HUES64 (cell line): ENCODE measurements around the gene SLC39A1.

Experiments used
- H3K27ac ChIP-seq: 2 replicates; pipeline ENCODE4 v1.7.0; 2013; ENCODE audit warnings: low read depth, low read length, inconsistent platforms
- H3K27me3 ChIP-seq: 2 replicates; pipeline ENCODE4 v1.6.1; 2013; ENCODE audit warnings: mild to moderate bottlenecking, low read length; ENCODE audit not compliant: insufficient read depth
- H3K36me3 ChIP-seq: 2 replicates; pipeline ENCODE4 v1.6.1; 2013; ENCODE audit warnings: mild to moderate bottlenecking, low read length; ENCODE audit not compliant: insufficient read depth
- H3K4me1 ChIP-seq: 2 replicates; pipeline ENCODE4 v1.6.1; 2013; ENCODE audit warnings: mild to moderate bottlenecking, low read length, moderate library complexity; ENCODE audit not compliant: insufficient read depth
- H3K4me3 ChIP-seq: 2 replicates; pipeline ENCODE4 v1.5.1; 2013; ENCODE audit warnings: mild to moderate bottlenecking, low read length, moderate library complexity
- H3K9ac ChIP-seq: 2 replicates; pipeline ENCODE4 v1.6.1; 2013; ENCODE audit warnings: mild to moderate bottlenecking, low read depth, low read length
- H3K9me3 ChIP-seq: 2 replicates; pipeline ENCODE4 v1.6.1; 2013; ENCODE audit warnings: low read depth, low read length; ENCODE audit not compliant: insufficient read depth
- WGBS: fragments of 150-250, 120-280 bp; methylation state at CpG from one replicate; pipeline ENCODE4 v1.1.7; 2013; ENCODE audit warnings: missing lambda C conversion rate; 5-methylcytosine and 5-hydroxymethylcytosine counted together

The SLC39A1 gene

DNA sequence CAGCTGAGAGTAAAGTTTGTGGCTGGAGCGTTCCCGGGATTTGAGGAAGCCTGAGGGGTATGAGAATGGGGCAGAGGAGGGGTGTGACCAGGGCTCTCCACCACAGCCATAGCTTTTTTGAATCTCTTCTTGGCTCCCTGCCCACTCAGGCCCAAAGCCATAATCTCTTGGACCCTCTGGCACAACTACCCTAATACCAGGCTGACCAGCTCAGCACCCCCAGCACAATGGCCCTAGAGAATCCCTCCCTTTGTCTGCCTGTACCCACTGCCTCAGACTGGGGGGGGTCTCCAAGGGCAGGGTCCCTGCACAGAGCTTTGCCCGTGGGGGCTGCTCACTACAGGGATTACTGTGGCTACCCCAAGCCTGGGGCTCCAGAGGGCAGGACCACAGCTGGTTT, 24.3 kb downstream of the SLC39A1 start:
- H3K9ac ChIP-seq, result no peak overlapping the region
- H3K27me3 ChIP-seq, result no peaks in the 10 kb centered on the region
- H3K9me3 ChIP-seq, result no peaks in the 10 kb centered on the region
- no peak overlapping the region for H3K27ac ChIP-seq
- H3K36me3 ChIP-seq, result peaks cover 77% of the 10 kb centered on the region
- no peaks in the 10 kb centered on the region for H3K4me1 ChIP-seq
- WGBS, result 95% methylated on average over 3 of the region's 3 CpGs
- H3K4me3 ChIP-seq, result no peak overlapping the region

DNA sequence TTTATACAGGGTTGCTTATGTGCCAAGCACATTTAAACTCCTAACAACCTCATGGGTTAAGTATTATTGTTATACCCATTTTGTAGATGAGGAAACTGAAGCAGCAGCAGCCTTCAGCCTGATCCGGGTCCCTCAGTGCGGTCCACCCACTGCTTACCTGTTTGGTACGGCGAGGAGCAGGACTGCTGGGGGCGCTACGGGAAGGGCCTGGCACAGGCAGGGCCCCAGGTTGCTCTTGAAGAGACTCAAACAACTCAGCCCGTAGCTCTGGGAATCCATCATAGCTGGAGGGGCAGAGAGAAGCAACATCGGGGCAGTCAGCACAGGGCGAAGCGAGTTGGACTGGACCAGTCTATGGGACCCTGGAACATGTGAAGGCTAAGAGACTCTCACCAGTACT, 26.0 kb downstream of the SLC39A1 start:
- Histone ChIP-seq H3K36me3 (peaks cover 83% of the 10 kb centered on the region), H3K9ac (no peak overlapping the region), H3K9me3 (no peaks in the 10 kb centered on the region), H3K4me1 (no peaks in the 10 kb centered on the region), H3K4me3 (no peak overlapping the region), H3K27me3 (no peaks in the 10 kb centered on the region), H3K27ac (no peak overlapping the region)
- 95% methylated on average over 10 of the region's 10 CpGs for WGBS

DNA sequence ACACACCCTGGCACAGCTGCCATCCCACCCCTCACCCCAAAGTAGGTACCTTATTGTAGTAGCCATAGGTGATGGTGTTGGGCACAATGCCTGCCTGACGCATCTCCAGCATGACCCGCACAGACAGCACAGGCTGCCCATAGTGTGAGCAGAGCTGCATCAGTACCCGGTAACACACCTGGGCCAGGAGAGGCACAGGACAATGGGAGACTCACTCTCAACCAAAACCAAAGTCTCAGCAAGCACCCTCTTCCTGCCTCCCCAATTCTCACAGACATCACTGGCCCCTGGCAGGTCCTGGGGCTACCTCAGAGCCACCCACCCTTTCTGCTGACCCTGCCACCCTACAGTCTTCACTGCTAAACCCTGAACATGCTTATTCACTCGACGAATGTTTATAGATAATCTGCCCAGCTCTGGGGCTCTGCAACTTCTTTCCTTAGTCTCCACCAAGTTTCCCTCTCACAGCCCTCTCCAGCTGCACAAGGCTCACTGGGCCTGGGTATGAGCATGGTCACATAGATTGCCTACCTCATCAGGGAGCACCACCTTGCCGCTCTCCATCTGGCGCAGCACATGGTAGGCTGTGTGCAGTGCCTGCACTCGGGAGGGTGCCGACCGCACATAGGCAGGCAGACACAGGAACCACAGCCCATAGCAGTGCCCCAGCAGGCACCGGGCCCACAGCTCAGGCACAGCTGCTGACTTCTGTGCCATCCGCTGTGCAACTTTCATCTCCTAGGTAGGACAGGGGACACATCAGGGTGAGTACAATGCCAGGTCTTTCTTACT, 27.1 kb downstream of the SLC39A1 start:
- peaks cover 84% of the 10 kb centered on the region for H3K36me3 ChIP-seq

DNA sequence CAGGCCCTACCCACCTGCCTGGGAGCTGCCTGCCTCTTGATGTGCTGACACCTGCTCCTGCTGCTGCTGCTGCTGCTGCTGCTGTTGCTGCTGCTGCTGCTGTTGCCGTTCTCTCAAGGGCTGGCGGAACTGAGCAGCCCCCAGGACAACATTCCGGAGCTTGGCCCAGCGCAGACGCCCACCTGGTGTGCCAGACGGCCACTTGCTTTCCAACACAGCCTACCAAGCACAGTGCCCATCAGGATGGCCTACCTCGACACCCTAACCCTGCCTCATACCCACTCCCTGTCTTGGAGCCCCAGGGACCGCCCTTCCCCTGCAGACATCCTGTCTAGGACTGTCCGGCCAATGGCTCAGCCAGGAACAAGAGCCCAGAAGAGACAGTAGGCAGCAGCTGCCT, 28.6 kb downstream of the SLC39A1 start:
- no peaks in the 10 kb centered on the region for H3K4me1 ChIP-seq
- H3K4me3 ChIP-seq, result no peak overlapping the region
- 98% methylated on average over 9 of the region's 9 CpGs for WGBS
- H3K9ac ChIP-seq, result no peak overlapping the region
- H3K27me3 ChIP-seq, result no peaks in the 10 kb centered on the region
- no peak overlapping the region for H3K27ac ChIP-seq
- H3K36me3 ChIP-seq, result peaks cover 79% of the 10 kb centered on the region
- no peaks in the 10 kb centered on the region for H3K9me3 ChIP-seq

More for the DNA sequence above, 27.1 kb downstream of the SLC39A1 start:
- no peak overlapping the region for H3K27ac ChIP-seq
- no peak overlapping the region for H3K9ac ChIP-seq
- no peak overlapping the region for H3K4me3 ChIP-seq
- 97% methylated on average over 12 of the region's 12 CpGs for WGBS
- H3K4me1 ChIP-seq, result no peaks in the 10 kb centered on the region
- H3K9me3 ChIP-seq, result no peaks in the 10 kb centered on the region
- no peaks in the 10 kb centered on the region for H3K27me3 ChIP-seq

DNA sequence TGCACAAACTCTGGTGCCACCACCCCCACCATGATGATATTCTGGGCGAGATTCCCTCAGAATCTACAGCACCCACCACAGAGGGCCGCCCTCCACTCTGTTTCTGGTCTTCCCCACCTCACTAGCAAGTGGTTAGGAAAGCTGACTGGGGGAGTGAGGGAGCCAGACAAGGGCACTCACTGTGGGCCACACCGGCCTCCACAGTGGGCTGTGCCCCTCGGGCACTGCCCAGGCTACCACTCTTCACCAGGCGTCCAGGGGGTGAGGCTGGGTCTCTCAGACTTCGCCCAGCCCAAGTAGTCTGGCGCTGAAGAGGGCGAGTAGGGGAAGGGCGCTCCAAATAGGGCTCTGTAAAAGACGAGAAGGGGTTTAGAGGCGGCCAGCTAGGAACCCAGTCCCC, 29.4 kb downstream of the SLC39A1 start:
- Histone ChIP-seq H3K36me3 (peaks cover 73% of the 10 kb centered on the region), H3K9me3 (no peaks in the 10 kb centered on the region), H3K9ac (no peak overlapping the region), H3K4me1 (no peaks in the 10 kb centered on the region), H3K27me3 (no peaks in the 10 kb centered on the region), H3K4me3 (no peak overlapping the region), H3K27ac (no peak overlapping the region)
- WGBS, result 94% methylated on average over 11 of the region's 11 CpGs

DNA sequence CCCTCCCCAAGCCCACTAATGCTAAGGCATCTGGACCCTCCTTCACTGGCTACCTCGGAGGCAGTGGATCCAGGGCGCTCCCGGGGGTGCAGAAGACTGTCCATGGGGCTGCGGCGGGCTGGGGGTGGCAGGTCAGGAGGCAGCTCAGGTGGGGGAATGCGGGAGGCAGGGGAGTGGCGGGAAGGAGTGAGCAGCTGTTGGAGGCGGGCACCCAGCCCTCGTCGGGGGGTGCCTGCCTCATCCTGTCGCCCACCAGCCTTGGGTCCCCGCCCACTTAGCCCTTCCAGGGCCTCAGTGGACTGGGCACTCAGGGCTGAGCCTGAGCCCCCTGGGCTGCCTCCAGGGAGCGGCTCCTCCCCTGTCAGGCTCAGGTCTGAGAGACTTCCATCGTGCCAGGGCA, 29.9 kb downstream of the SLC39A1 start:
- H3K27ac ChIP-seq, result no peak overlapping the region
- H3K27me3 ChIP-seq, result no peaks in the 10 kb centered on the region
- H3K4me3 ChIP-seq, result no peak overlapping the region
- no peaks in the 10 kb centered on the region for H3K4me1 ChIP-seq
- H3K9ac ChIP-seq, result no peak overlapping the region
- peaks cover 69% of the 10 kb centered on the region for H3K36me3 ChIP-seq
- 96% methylated on average over 14 of the region's 14 CpGs for WGBS
- H3K9me3 ChIP-seq, result no peaks in the 10 kb centered on the region

DNA sequence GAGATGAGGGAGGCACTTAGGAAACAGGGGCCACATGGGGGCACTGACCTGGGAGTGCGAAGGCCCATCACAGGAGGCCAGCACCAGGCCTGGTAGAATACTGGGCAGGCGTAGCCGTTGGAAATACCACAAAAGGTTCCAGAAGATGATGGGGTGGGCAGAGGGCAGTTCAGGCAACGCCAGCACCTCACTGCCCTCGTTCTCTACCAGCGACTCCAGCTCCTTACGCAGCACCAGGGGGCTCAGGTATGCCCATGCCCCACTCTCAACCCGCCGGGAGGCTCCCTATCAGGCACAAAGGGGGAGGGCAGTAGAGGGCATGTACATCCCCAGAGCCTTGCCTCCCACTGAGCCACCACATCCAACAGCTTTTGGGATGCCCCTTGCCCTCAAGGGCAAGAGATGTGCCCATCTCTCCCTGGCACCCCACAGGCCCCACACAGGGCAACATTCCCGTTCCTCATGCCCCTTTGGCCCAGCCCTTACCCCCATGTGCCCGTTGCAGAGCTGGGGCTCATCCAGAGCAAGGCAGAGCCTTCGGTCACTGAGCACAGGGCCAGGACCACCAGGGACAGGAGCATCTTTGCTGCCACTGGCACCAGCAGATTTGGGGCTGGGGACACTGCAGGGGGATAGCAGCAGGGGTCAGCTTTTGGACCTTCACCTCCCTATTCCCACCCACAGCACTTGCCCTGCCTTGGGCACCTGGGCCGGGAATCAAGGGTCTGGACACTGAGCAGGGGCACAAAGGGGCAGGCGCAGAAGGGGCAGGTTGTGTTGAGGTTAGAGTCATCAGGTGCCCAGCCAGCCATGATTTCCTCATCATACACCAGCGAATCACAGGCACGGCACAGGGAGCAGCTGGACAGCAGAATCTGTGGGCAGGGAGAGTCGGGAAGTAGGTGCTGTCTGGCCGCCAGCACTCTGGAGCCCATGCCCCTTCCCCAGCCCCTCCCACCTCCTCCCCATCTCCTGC, 30.9 kb downstream of the SLC39A1 start:
- peaks cover 65% of the 10 kb centered on the region for H3K36me3 ChIP-seq
- no peaks in the 10 kb centered on the region for H3K4me1 ChIP-seq
- H3K9me3 ChIP-seq, result no peaks in the 10 kb centered on the region
- 95% methylated on average over 18 of the region's 18 CpGs for WGBS
- no peak overlapping the region for H3K9ac ChIP-seq
- no peak overlapping the region for H3K27ac ChIP-seq
- no peak overlapping the region for H3K4me3 ChIP-seq
- no peaks in the 10 kb centered on the region for H3K27me3 ChIP-seq

DNA sequence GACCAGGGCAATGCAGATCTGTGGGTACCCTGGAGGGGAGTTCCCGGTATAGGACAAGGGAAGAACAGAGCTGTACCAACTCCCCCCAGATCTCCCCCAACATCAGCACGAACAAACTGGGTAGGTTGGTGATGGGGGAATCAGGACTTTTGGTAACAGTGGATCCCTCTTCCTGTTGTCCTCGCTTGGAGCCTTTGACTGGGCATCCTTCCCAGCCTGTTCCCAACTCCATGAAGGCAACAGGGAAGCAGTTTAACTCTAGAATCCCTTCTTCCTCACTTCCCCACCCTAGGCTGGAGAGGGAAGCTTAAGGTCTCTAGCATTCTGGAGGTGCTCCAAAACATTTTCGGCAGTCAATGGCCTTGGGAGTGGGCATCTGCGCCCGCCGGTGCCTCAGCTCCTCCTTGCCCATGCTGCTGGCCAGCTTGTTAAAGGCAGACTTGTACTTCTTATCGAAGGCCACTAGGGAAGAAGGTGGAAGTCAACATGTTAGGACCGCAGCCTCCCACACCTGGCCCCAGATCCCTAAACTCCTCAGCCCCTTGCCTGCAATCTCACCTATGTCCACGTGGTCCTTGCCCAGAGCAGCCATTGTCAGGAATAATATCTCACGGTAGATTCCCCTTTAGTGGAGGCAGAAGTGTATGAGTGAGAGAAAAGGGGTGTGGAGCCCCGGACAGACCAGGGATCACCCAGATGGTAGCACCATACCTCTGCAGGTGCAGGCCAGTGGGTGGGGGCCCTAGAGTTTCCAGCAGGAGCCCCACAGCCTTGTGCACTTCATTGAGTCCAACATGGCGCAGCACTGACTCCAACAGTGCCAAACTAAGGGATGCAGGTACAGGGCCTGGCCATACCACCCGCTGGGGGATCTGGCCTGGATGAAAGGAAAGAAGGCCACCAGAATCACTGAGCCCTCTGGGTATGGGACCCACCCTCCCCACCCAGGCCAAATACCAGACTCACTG, 33.1 kb downstream of the SLC39A1 start:
- Histone ChIP-seq H3K27me3 (no peaks in the 10 kb centered on the region), H3K4me3 (no peak overlapping the region), H3K9me3 (no peaks in the 10 kb centered on the region), H3K4me1 (no peaks in the 10 kb centered on the region), H3K36me3 (peaks cover 44% of the 10 kb centered on the region), H3K27ac (no peak overlapping the region), H3K9ac (no peak overlapping the region)
- WGBS, result 91% methylated on average over 12 of the region's 14 CpGs

DNA sequence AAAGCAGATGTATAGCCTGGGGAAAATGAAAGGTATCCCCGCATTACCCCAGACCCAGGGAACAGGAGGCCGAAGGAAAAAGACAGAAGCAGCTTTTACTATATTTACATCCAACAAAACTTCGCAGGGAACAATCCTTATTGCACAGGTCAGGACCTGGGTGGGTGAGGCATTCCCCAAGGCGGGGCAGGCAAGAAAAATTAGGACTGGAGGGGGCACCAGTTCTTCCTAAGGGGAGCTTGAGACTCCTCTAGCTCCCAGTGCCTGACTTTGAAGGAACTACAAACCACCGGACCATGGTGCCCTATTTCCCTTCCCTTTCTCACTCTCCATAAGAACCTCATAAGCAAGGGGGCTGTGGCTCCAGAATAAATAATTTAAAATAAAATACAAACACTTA, 33.9 kb downstream of the SLC39A1 start:
- Histone ChIP-seq H3K27me3 (no peaks in the 10 kb centered on the region), H3K27ac (no peak overlapping the region), H3K9ac (no peak overlapping the region), H3K36me3 (peaks cover 36% of the 10 kb centered on the region), H3K4me3 (no peak overlapping the region), H3K9me3 (no peaks in the 10 kb centered on the region), H3K4me1 (no peaks in the 10 kb centered on the region)
- WGBS, result 92% methylated on average over 5 of the region's 5 CpGs

DNA sequence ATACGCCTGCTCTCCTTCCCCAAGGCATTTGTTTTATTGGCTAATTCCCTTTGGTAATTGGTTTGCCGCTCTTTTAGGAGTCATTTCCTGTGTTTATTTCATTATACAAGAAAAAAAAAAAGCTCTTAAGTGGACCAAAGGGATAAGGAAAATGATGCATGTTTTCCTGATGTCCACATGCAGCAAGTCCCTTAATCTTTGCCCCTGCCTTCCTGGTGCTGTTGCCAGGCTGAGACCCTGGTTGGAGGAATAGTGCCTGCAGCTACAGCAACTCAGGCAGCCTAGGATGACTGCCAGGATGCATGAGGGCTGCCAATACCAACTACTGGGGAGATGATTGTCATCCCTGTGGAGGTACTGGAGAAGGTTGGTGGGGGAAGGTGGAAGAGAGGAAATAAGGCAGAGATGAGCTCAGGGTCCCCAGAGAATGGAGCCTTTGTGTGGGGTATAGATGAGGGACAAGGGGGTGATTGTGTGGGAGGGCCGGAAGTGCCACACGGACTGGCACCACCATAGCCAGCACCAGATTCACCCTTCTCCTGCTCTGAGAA, 34.5 kb downstream of the SLC39A1 start:
- Histone ChIP-seq H3K4me1 (no peaks in the 10 kb centered on the region), H3K27ac (no peak overlapping the region), H3K9ac (no peak overlapping the region), H3K4me3 (no peak overlapping the region), H3K36me3 (peaks cover 32% of the 10 kb centered on the region), H3K9me3 (no peaks in the 10 kb centered on the region), H3K27me3 (no peaks in the 10 kb centered on the region)
- WGBS, result 80% methylated on average over 4 of the region's 4 CpGs
